Loucy (cell line): Measurements from ENCODE around the gene PRR29.
A peak's percentile ranks its signal among the peaks of the same experiment; 100 is the strongest.
"Not testable (repeated sequence)": the region's sequence is repeated elsewhere in the genome, so short reads cannot be mapped to it uniquely, and the experiment has no call there.

Experiments used
- H2AFZ ChIP-seq: fragments of 200-600 bp; sonication (generic); 2 replicates; pipeline ENCODE4 v1.6.0; 2016; ENCODE audit warnings: antibody characterized with exemption, mild to moderate bottlenecking, low read length, moderate library complexity
- H3F3A ChIP-seq: fragments of 200-600 bp; 2 replicates; pipeline ENCODE4 v1.6.0; 2016; ENCODE audit warnings: antibody characterized with exemption, low read depth, mild to moderate bottlenecking
- H3K27me3 ChIP-seq: fragments of 200-600 bp; sonication (generic); 2 replicates; pipeline ENCODE4 v1.6.1; 2014; ENCODE audit warnings: low read length, mild to moderate bottlenecking; ENCODE audit not compliant: insufficient read depth, poor library complexity, severe bottlenecking
- H3K36me3 ChIP-seq: fragments of 200-600 bp; sonication (generic); 2 replicates; pipeline ENCODE4 v1.6.1; 2016; ENCODE audit warnings: low read length; ENCODE audit not compliant: insufficient read depth
- H3K4me1 ChIP-seq: fragments of 200-600 bp; sonication (generic); 2 replicates; pipeline ENCODE4 v1.5.1; 2014; ENCODE audit warnings: low read length, mild to moderate bottlenecking; ENCODE audit not compliant: insufficient read depth, poor library complexity, severe bottlenecking
- H3K4me2 ChIP-seq: fragments of 200-600 bp; sonication (generic); 2 replicates; pipeline ENCODE4 v1.6.0; 2014; ENCODE audit warnings: antibody characterized with exemption, low read length, low read depth, mild to moderate bottlenecking; ENCODE audit not compliant: poor library complexity, severe bottlenecking
- H3K4me3 ChIP-seq: fragments of 200-600 bp; sonication (generic); 2 replicates; pipeline ENCODE4 v1.5.1; 2014; ENCODE audit warnings: low read length, mild to moderate bottlenecking, mixed read lengths; ENCODE audit not compliant: poor library complexity, severe bottlenecking
- H3K79me2 ChIP-seq: fragments of 200-600 bp; sonication (generic); 2 replicates; pipeline ENCODE4 v1.6.1; 2014; ENCODE audit warnings: low read length; ENCODE audit not compliant: insufficient read depth
- H3K9ac ChIP-seq: fragments of 200-600 bp; sonication (generic); 2 replicates; pipeline ENCODE4 v1.6.0; 2014; ENCODE audit warnings: mild to moderate bottlenecking, low read depth, low read length, moderate library complexity; ENCODE audit not compliant: poor library complexity, severe bottlenecking
- H3K9me2 ChIP-seq: fragments of 200-600 bp; sonication (generic); replicated peaks from 2 replicates; pipeline ENCODE4 v1.6.1; 2016; ENCODE audit warnings: low read depth, low read length, mixed read lengths
- H3K9me3 ChIP-seq: fragments of 200-600 bp; sonication (generic); 2 replicates; pipeline ENCODE4 v1.6.1; 2014; ENCODE audit warnings: mild to moderate bottlenecking, antibody characterized with exemption, low read length, low read depth; ENCODE audit not compliant: insufficient read depth
- H4K20me1 ChIP-seq: fragments of 200-600 bp; sonication (generic); 2 replicates; pipeline ENCODE4 v1.6.0; 2014; ENCODE audit warnings: antibody characterized with exemption, low read length, mild to moderate bottlenecking; ENCODE audit not compliant: insufficient read depth, poor library complexity, severe bottlenecking
- EZH2phosphoT487 ChIP-seq: fragments of 200-600 bp; IDR thresholded peaks from 2 replicates; pipeline ENCODE4 v1.6.1; 2018; ENCODE audit warnings: antibody characterized with exemption, mild to moderate bottlenecking, moderate library complexity, borderline replicate concordance
- TF ChIP-seq, protein P1 (sequence below): fragments of 200-600 bp; sonication (generic); conservative IDR thresholded peaks from 2 replicates; pipeline ENCODE4 v1.5.1; 2014; ENCODE audit warnings: mild to moderate bottlenecking, antibody characterized with exemption, low read length

The PRR29 gene

DNA sequence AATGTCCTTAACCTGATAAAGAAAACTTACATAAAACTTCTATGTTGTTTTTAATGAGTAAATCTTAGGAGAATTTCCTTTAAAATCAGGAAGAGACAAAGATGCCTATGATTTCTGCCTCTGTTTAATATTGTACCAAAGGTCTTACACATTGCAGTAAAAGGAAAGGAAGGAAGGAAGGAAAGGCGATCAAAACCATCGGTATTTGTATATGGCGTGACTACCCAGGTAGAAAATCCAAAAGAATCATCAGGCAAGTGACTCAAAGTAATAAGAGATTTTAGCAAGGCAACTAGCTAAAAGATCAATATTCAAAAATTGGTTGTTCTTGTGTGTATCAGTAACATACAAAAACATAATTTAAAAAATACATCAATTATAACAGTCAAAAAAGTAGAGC is 18.8 kb downstream of the PRR29 start:
- Histone ChIP-seq H3K4me3 (peak overlapping the region; percentile 88), H3K9ac (peak overlapping the region; percentile 77), H3K79me2 (peaks cover 71% of the 10 kb centered on the region), H3K9me3 (no peaks in the 10 kb centered on the region), H3K36me3 (no peaks in the 10 kb centered on the region), H3K27me3 (no peaks in the 10 kb centered on the region), H3F3A (peaks cover 20% of the 10 kb centered on the region), H3K9me2 (no peaks in the 10 kb centered on the region), H3K4me2 (peak overlapping the region; percentile 89), H2AFZ (no peak overlapping the region), H4K20me1 (no peaks in the 10 kb centered on the region), H3K4me1 (peaks cover 63% of the 10 kb centered on the region)
- no peak for TF ChIP-seq EZH2phosphoT487
- TF ChIP-seq, protein P1, sequence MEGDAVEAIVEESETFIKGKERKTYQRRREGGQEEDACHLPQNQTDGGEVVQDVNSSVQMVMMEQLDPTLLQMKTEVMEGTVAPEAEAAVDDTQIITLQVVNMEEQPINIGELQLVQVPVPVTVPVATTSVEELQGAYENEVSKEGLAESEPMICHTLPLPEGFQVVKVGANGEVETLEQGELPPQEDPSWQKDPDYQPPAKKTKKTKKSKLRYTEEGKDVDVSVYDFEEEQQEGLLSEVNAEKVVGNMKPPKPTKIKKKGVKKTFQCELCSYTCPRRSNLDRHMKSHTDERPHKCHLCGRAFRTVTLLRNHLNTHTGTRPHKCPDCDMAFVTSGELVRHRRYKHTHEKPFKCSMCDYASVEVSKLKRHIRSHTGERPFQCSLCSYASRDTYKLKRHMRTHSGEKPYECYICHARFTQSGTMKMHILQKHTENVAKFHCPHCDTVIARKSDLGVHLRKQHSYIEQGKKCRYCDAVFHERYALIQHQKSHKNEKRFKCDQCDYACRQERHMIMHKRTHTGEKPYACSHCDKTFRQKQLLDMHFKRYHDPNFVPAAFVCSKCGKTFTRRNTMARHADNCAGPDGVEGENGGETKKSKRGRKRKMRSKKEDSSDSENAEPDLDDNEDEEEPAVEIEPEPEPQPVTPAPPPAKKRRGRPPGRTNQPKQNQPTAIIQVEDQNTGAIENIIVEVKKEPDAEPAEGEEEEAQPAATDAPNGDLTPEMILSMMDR = no peak

DNA sequence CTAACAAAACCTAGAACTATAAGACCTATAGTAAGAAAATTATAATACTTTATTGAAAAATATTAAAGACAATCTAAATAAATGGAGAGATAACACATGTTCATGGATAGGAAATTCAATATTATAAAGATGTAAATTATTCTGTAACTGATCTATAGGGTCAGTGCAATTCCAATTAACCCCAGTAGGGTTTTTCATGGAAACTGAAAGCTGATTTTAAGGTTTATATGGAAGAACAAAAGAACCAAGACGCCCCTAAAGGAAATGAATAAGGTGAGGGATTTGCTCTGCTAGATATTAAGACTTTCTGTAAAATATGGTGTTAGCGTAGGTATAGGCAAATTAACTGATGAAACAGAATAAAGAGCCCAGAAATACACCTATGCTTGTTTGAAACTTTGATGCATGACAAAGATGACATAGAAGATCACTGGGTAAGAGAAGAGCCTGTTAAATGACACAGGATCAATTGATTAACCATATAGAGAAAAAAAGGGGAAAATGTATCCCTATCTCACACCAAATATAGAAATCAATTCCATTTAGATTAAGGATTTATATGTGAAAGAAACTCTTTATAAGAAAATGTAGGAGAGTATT is 19.3 kb downstream of the PRR29 start:
- Histone ChIP-seq H4K20me1 (no peaks in the 10 kb centered on the region), H3K9ac (peak overlapping the region; percentile 77), H3F3A (peaks cover 23% of the 10 kb centered on the region), H3K9me2 (no peaks in the 10 kb centered on the region), H3K4me3 (peak overlapping the region; percentile 88), H3K9me3 (no peaks in the 10 kb centered on the region), H3K36me3 (no peaks in the 10 kb centered on the region), H2AFZ (no peak overlapping the region), H3K27me3 (no peaks in the 10 kb centered on the region), H3K4me1 (peaks cover 68% of the 10 kb centered on the region), H3K79me2 (peaks cover 66% of the 10 kb centered on the region), H3K4me2 (peak overlapping the region; percentile 89)
- TF ChIP-seq, protein P1 = peak; percentile 49
- TF ChIP-seq EZH2phosphoT487 = no peak

DNA sequence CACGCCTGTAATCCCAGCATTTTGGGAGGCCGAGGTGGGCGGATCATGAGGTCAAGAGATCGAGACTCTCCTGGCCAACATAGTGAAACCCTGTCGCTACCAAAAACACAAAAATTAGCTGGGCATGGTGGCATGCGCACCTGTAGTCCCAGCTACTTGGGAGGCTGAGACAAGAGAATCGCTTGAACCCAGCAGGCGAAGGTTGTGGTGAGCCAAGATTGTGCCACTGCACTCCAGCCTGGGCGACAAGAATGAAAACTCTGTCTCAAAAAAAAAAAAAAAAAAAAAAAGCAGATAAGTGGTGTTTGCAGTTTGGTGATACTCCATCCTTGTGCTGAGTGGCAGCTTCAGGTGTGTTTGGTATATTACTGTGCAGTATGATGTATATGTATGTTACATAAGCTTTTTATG is 21.4 kb downstream of the PRR29 start:
- Histone ChIP-seq H3K9ac (peak overlapping the region; percentile 85), H3K79me2 (peaks cover 45% of the 10 kb centered on the region), H3K4me2 (peak overlapping the region; percentile 89), H3K4me1 (peaks cover 78% of the 10 kb centered on the region), H3K4me3 (peak overlapping the region; percentile 88), H3F3A (peaks cover 27% of the 10 kb centered on the region)
- not testable (repeated sequence) for H3K36me3 ChIP-seq, H4K20me1 ChIP-seq, H3K9me2 ChIP-seq, H2AFZ ChIP-seq, H3K27me3 ChIP-seq, H3K9me3 ChIP-seq
